PC-9 (cell line): ENCODE data around the gene SLC24A4.

Experiments
- EZH2 ChIP-seq: fragments of 200-600 bp; sonication (generic); IDR thresholded peaks from 2 replicates; pipeline ENCODE4 v1.8.0; 2017; ENCODE audit warnings: antibody characterized with exemption, low read depth
- TF ChIP-seq, protein P1 (sequence below): fragments of 200-600 bp; sonication (generic); conservative IDR thresholded peaks from 2 replicates; pipeline ENCODE4 v1.6.1; 2017; ENCODE audit warnings: mixed run types, antibody characterized with exemption, mild to moderate bottlenecking, moderate library complexity

DNA sequence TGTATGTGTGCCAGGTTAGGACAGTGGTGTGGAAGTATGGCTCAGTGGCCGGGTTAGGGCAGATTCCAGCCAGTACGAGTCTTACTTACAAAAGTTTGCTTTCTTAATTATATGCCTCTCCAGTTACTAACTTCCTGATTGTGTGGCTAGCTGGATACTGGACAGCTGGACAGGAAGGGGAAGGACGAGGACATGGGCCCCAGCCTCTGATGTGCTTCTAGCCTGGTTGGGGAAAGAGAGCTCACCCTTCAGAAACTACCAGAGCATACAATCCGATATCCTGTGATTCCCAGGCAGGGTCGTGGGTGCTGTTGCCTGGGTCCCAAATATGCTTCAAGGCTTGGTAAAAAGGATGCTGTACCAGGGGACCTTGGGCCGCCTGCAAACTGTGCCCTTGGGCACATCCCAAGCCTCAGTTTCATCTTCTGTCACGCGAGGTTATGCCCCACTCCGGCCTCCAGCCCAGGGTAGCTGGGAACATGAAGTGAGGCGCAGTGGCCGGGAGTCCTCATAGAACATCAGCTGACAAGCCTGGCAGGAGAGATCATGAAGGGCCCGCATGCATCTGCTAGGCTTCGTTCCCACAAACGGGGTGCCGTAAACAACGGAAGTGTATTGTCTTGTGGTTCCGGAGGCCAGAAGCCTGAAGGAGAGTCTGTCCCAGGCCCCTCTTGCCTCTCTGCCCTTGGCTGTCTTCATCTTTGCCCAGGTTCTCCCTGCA lies 167.4 kb downstream of the SLC24A4 start:
- TF ChIP-seq, protein P1, sequence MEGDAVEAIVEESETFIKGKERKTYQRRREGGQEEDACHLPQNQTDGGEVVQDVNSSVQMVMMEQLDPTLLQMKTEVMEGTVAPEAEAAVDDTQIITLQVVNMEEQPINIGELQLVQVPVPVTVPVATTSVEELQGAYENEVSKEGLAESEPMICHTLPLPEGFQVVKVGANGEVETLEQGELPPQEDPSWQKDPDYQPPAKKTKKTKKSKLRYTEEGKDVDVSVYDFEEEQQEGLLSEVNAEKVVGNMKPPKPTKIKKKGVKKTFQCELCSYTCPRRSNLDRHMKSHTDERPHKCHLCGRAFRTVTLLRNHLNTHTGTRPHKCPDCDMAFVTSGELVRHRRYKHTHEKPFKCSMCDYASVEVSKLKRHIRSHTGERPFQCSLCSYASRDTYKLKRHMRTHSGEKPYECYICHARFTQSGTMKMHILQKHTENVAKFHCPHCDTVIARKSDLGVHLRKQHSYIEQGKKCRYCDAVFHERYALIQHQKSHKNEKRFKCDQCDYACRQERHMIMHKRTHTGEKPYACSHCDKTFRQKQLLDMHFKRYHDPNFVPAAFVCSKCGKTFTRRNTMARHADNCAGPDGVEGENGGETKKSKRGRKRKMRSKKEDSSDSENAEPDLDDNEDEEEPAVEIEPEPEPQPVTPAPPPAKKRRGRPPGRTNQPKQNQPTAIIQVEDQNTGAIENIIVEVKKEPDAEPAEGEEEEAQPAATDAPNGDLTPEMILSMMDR = no peak
- TF ChIP-seq EZH2 = no peak
